NCI-H82 treated with DMSO at 0.1 percent for 48 hours (cell line): ENCODE results near the gene ATP1A3.
"Not testable (repeated sequence)": the region's sequence is repeated elsewhere in the genome, so short reads cannot be mapped to it uniquely, and the experiment has no call there.

Source experiments
- DNase-seq: peaks from one replicate; lab custom pipeline; 2025; ENCODE audit not compliant: unreplicated experiment; lab: John Stamatoyannopoulos, UW

Gene ATP1A3

GRCh38 chr19:42012747-42013146 is 18.7 kb upstream of the ATP1A3 start:
- DNase-seq, result not testable (repeated sequence)

GRCh38 chr19:42010245-42011126 is 16.5 kb upstream of the ATP1A3 start:
- no peak for DNase-seq

- no peak for DNase-seq
These were observed 12.5 kb upstream of the ATP1A3 start for GRCh38 chr19:42006569-42006968.

- no peak for DNase-seq
These were observed 11.5 kb upstream of the ATP1A3 start for GRCh38 chr19:42005504-42005903.

- DNase-seq, result no peak
These were observed 9.7 kb upstream of the ATP1A3 start for GRCh38 chr19:42003506-42004294.

GRCh38 chr19:41999878-42000208 is 5.8 kb upstream of the ATP1A3 start:
- DNase-seq, result no peak

- no peak for DNase-seq
These were observed 5.2 kb upstream of the ATP1A3 start for GRCh38 chr19:41999071-41999877.

- peak; percentile 53 for DNase-seq
These were observed 4.4 kb upstream of the ATP1A3 start for GRCh38 chr19:41998246-41999020.

- DNase-seq, result peak; percentile 95
These were observed 3.8 kb upstream of the ATP1A3 start for GRCh38 chr19:41997851-41998229.

GRCh38 chr19:41997121-41997850 is 3.3 kb upstream of the ATP1A3 start:
- DNase-seq, result no peak

GRCh38 chr19:41995959-41996797 is 2.1 kb upstream of the ATP1A3 start:
- DNase-seq, result peak; percentile 23

GRCh38 chr19:41994994-41995958 is 1.2 kb upstream of the ATP1A3 start:
- no peak for DNase-seq

GRCh38 chr19:41994521-41994971 is 516 bp upstream of the ATP1A3 start:
- DNase-seq, result no peak

- not testable (repeated sequence) for DNase-seq
These were observed 2.0 kb downstream of the ATP1A3 start for GRCh38 chr19:41991925-41992569.

GRCh38 chr19:41991025-41991424 is 3.0 kb downstream of the ATP1A3 start:
- peak; percentile 45 for DNase-seq

GRCh38 chr19:41990615-41991014 is 3.4 kb downstream of the ATP1A3 start:
- no peak for DNase-seq

- DNase-seq, result no peak
These were observed 4.0 kb downstream of the ATP1A3 start for GRCh38 chr19:41990028-41990427.
